HepG2 (cell line): ENCODE results near the gene CAMK1. TPM values are rescaled to one million over a fixed set of nuclear protein-coding genes. Genes with fewer than 3 reads are reported as not detected.

ENCODE experiments used
- CENPT ChIP-seq: sonication (generic); formaldehyde crosslinking; IDR thresholded peaks from 2 replicates; pipeline ENCODE4 v1.8.0; 2022; ENCODE audit warnings: low read depth, mild to moderate bottlenecking, moderate library complexity, missing genetic modification reagents
- ETV5 ChIP-seq: IDR thresholded peaks from 2 replicates; pipeline ENCODE4 v1.6.1; 2018; ENCODE audit warnings: missing biosample characterization, missing genetic modification reagents, inconsistent platforms, borderline replicate concordance
- IKZF4 ChIP-seq: sonication (generic); formaldehyde crosslinking; IDR thresholded peaks from 2 replicates; pipeline ENCODE4 v1.5.1; 2020; ENCODE audit warnings: borderline replicate concordance, mild to moderate bottlenecking, low read depth, missing genetic modification reagents; ENCODE audit errors: not compliant biosample characterization
- NFE2 ChIP-seq: sonication (generic); formaldehyde crosslinking; IDR thresholded peaks from 2 replicates; pipeline ENCODE4 v1.4.0; 2020; ENCODE audit warnings: missing genetic modification reagents
- NR2C2 ChIP-seq: sonication (generic); formaldehyde crosslinking; IDR thresholded peaks from 2 replicates; pipeline ENCODE4 v1.4.0; 2020; ENCODE audit warnings: missing genetic modification reagents, mild to moderate bottlenecking, moderate library complexity, borderline replicate concordance
- NR3C1 ChIP-seq: sonication (generic); formaldehyde crosslinking; IDR thresholded peaks from 2 replicates; pipeline ENCODE4 v1.4.0; 2020; ENCODE audit warnings: missing genetic modification reagents
- POLR2AphosphoS2 ChIP-seq: IDR thresholded peaks from 2 replicates; pipeline ENCODE4 v1.6.1; 2011; ENCODE audit warnings: low read depth, low read length, improper control_type of control experiment
- PREB ChIP-seq: sonication (generic); formaldehyde crosslinking; IDR thresholded peaks from 2 replicates; pipeline ENCODE4 v1.4.0; 2020; ENCODE audit warnings: missing genetic modification reagents
- RFXANK ChIP-seq: IDR thresholded peaks from 2 replicates; pipeline ENCODE4 v1.6.1; 2016
- ZBTB14 ChIP-seq: sonication (generic); formaldehyde crosslinking; IDR thresholded peaks from 2 replicates; pipeline ENCODE4 v1.4.0; 2020; ENCODE audit warnings: missing genetic modification reagents
- ZBTB44 ChIP-seq: sonication (generic); formaldehyde crosslinking; IDR thresholded peaks from 2 replicates; pipeline ENCODE4 v1.4.0; 2020; ENCODE audit warnings: missing genetic modification reagents
- ZNF274 ChIP-seq: sonication (generic); formaldehyde crosslinking; IDR thresholded peaks from 2 replicates; pipeline ENCODE4 v1.5.1; 2020; ENCODE audit warnings: mild to moderate bottlenecking, missing genetic modification reagents
- ZNF335 ChIP-seq: sonication (generic); formaldehyde crosslinking; IDR thresholded peaks from 2 replicates; pipeline ENCODE4 v1.4.0; 2020; ENCODE audit warnings: missing genetic modification reagents
- ZNF451 ChIP-seq: sonication (generic); formaldehyde crosslinking; IDR thresholded peaks from 2 replicates; pipeline ENCODE4 v1.5.0; 2020; ENCODE audit warnings: mild to moderate bottlenecking, missing genetic modification reagents
- ZNF574 ChIP-seq: sonication (generic); formaldehyde crosslinking; IDR thresholded peaks from 2 replicates; pipeline ENCODE4 v1.4.0; 2020; ENCODE audit warnings: missing genetic modification reagents
- ZNF770 ChIP-seq: sonication (generic); formaldehyde crosslinking; IDR thresholded peaks from 2 replicates; pipeline ENCODE4 v1.5.0; 2020; ENCODE audit warnings: mild to moderate bottlenecking, missing genetic modification reagents
- ZNF772 ChIP-seq: sonication (generic); formaldehyde crosslinking; IDR thresholded peaks from 2 replicates; pipeline ENCODE4 v1.5.0; 2020; ENCODE audit warnings: mild to moderate bottlenecking, missing genetic modification reagents
- ZUFSP ChIP-seq: sonication (generic); formaldehyde crosslinking; IDR thresholded peaks from 2 replicates; pipeline ENCODE4 v1.9.0; 2021; ENCODE audit warnings: missing genetic modification reagents, mild to moderate bottlenecking, borderline replicate concordance
- polyA plus RNA-seq, 8 experiments: library from polyadenylated mRNA; depleted of rRNA in 3 of 8; stranded (reverse) in 7 of 8; unstranded in 1 of 8; fragments of >200 nt; fragmentation: Illumina TruSeq in 4 of 8; extraction: Trizol in 4 of 8; gene quantifications; 2 replicates each; pipeline versions ENCODE4 v1.2.1 to v1.2.3, GENCODE V29; 2011 to 2016; ENCODE audit warnings: low read depth in 4 of 8, missing spikeins in 1 of 8, mixed read lengths in 1 of 8; ENCODE audit not compliant: insufficient read depth in 1 of 8
- total RNA-seq, 5 experiments: library from RNA; depleted of rRNA; stranded (reverse); fragments of >200 nt; fragmentation: Illumina TruSeq; extraction: Trizol; gene quantifications; 2 replicates each; pipeline ENCODE4 v1.2.3, GENCODE V29; 2016; ENCODE audit warnings: low read depth in 1 of 5

Gene CAMK1
- total and polyA plus RNA-seq, 2 of the 13 experiments (the other 11 are each of a cell fraction or from before 2014, with no cell fraction given): 26.4 to 53.3 TPM

GRCh38 chr3:9731206-9732079 lies 38.3 kb downstream of the CAMK1 start, which contains the start of gene BRPF1 (continued):
- TF ChIP-seq ZNF574 (CRISPR knock-in tag) (peak; percentile 75; the same call in 1 of the 2 replicates), ZBTB14 (CRISPR knock-in tag) (no peak), ZNF772 (CRISPR knock-in tag) (peak; percentile 42), POLR2AphosphoS2 (no peak), ZNF274 (no peak), RFXANK (CRISPR knock-in tag) (0 out of 2 replicates have a peak, but pooled peaks have one; percentile 46), NR2C2 (CRISPR knock-in tag) (peak; percentile 60; the same call in 1 of the 2 replicates), PREB (CRISPR knock-in tag) (no peak), ZBTB44 (CRISPR knock-in tag) (no peak), ZUFSP (CRISPR knock-in tag) (no peak), ZNF770 (CRISPR knock-in tag) (no peak), IKZF4 (CRISPR knock-in tag) (peak; percentile 35), ZNF335 (CRISPR knock-in tag) (no peak), NFE2 (CRISPR knock-in tag) (no peak), ETV5 (CRISPR knock-in tag) (peak; percentile 9; the same call in 1 of the 2 replicates), ZNF451 (no peak), CENPT (CRISPR knock-in tag) (no peak), NR3C1 (CRISPR knock-in tag) (no peak)
